ENCODE measurements around the gene TSEN54. TPM values are rescaled to one million over a fixed set of nuclear protein-coding genes. Genes with fewer than 3 reads are reported as not detected.

TSEN54 gene
- total and polyA plus RNA-seq, 2 experiments from 2014 or later: 45.9 to 62.5 TPM

- TF ChIP-seq CTCF (conservative IDR thresholded peaks at IDR 0.05; ENCODE audit: low read depth in 2 of 2) (no peak), CREB1 (CRISPR knock-in tag; IDR thresholded peaks at IDR 0.05; ENCODE audit: low read depth) (no peak), JUNB (IDR thresholded peaks at IDR 0.05; ENCODE audit: unreplicated experiment) (no peak), EZH2phosphoT487 (IDR thresholded peaks at IDR 0.05; ENCODE audit: unreplicated experiment) (no peak), NANOG (IDR thresholded peaks at IDR 0.05; ENCODE audit: borderline replicate concordance) (no peak), EZH2 (IDR thresholded peaks at IDR 0.05; ENCODE audit: low read depth, unreplicated experiment) (no peak)
These were observed 41.6 kb upstream of the TSEN54 start (continued) for GRCh38 chr17:75474736-75475135.

DNA sequence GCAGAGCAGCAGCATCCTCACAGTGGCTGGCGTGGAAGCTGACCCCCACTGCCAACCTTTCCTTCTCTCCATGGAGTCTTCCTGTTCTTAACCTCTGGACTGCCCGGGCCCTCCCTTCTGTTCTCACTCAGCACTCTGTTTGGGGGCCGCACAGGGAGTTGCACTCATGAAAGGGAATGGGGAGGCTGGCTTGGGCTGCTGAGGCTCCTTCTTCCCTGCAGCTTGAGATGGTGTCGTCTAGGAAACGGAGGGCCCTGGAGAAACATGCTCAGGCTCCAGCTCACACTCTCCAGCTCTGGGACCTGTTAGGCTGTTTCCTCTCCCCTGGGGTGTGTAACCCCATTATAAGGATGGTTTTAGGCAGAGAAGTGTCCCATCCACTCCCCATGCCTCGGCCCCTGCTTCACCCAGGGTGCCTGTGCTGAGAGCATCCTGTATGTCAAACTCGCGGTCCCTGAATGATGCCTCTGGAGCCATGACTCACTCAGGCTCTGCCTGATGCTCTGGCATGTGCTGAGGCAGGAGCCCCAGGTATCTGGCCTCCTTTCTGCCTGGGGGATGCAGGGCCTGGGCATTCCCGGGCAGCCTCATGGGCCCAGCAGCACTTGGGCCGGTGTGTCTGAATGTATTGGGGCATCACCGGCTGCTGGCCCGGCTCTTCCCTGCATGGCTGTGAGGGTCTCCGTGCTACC is 41.0 kb upstream of the TSEN54 start:
- no peak for ATAC-seq
- TF ChIP-seq STAT1 (IDR thresholded peaks at IDR 0.05; ENCODE audit: unreplicated experiment): no peak
- no peak for TF ChIP-seq NANOG (IDR thresholded peaks at IDR 0.05; ENCODE audit: borderline replicate concordance)
- TF ChIP-seq JUNB (IDR thresholded peaks at IDR 0.05; ENCODE audit: unreplicated experiment): no peak
- no peak for TF ChIP-seq CTCF (conservative IDR thresholded peaks at IDR 0.05; ENCODE audit: low read depth in 2 of 2)
- TF ChIP-seq CREB1 (CRISPR knock-in tag; IDR thresholded peaks at IDR 0.05; ENCODE audit: low read depth): no peak
- no peak for TF ChIP-seq POLR2AphosphoS5 (IDR thresholded peaks at IDR 0.05; ENCODE audit: low read depth)
- TF ChIP-seq, protein P1, sequence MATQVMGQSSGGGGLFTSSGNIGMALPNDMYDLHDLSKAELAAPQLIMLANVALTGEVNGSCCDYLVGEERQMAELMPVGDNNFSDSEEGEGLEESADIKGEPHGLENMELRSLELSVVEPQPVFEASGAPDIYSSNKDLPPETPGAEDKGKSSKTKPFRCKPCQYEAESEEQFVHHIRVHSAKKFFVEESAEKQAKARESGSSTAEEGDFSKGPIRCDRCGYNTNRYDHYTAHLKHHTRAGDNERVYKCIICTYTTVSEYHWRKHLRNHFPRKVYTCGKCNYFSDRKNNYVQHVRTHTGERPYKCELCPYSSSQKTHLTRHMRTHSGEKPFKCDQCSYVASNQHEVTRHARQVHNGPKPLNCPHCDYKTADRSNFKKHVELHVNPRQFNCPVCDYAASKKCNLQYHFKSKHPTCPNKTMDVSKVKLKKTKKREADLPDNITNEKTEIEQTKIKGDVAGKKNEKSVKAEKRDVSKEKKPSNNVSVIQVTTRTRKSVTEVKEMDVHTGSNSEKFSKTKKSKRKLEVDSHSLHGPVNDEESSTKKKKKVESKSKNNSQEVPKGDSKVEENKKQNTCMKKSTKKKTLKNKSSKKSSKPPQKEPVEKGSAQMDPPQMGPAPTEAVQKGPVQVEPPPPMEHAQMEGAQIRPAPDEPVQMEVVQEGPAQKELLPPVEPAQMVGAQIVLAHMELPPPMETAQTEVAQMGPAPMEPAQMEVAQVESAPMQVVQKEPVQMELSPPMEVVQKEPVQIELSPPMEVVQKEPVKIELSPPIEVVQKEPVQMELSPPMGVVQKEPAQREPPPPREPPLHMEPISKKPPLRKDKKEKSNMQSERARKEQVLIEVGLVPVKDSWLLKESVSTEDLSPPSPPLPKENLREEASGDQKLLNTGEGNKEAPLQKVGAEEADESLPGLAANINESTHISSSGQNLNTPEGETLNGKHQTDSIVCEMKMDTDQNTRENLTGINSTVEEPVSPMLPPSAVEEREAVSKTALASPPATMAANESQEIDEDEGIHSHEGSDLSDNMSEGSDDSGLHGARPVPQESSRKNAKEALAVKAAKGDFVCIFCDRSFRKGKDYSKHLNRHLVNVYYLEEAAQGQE (IDR thresholded peaks at IDR 0.05; ENCODE audit: unreplicated experiment): no peak
- TF ChIP-seq EZH2phosphoT487 (IDR thresholded peaks at IDR 0.05; ENCODE audit: unreplicated experiment): no peak
- no peak for TF ChIP-seq ZNF331 (CRISPR knock-in tag; IDR thresholded peaks at IDR 0.05; ENCODE audit: low read depth)

More for the DNA sequence above, 41.0 kb upstream of the TSEN54 start:
- H2AFZ ChIP-seq: no peak overlapping the region
- H3K27ac Mint-ChIP-seq: no peak overlapping the region
- H3K4me2 ChIP-seq: no peak overlapping the region
- no peaks in the 10 kb centered on the region for H3F3A ChIP-seq (replicated peaks; ENCODE audit: low read depth)
- peaks cover 7% of the 10 kb centered on the region for H3K4me1 Mint-ChIP-seq
- no peaks in the 10 kb centered on the region for H3K36me3 ChIP-seq (ENCODE audit: insufficient read depth)
- H3K9me2 ChIP-seq (ENCODE audit: insufficient read depth): no peaks in the 10 kb centered on the region
- no peak for DNase-seq (ENCODE audit: low spot score)
- no peaks in the 10 kb centered on the region; the same call in 1 of the 2 replicates for H4K20me1 ChIP-seq (replicated peaks; ENCODE audit: insufficient read depth)
- H3K36me3 Mint-ChIP-seq (ENCODE audit: low read depth): peaks cover 11% of the 10 kb centered on the region; the same call in 2 of the 3 replicates
- no peaks in the 10 kb centered on the region for H3K79me2 ChIP-seq (replicated peaks; ENCODE audit: insufficient read depth)
- no peak overlapping the region for H3K27ac ChIP-seq (ENCODE audit: low read depth)
- no peak overlapping the region for H3K4me3 ChIP-seq
- H3K4me1 ChIP-seq (ENCODE audit: insufficient read depth): peaks cover 5% of the 10 kb centered on the region; the same call in 1 of the 2 replicates
- H3K27me3 ChIP-seq (ENCODE audit: insufficient read depth): no peaks in the 10 kb centered on the region
- no peaks in the 10 kb centered on the region for H3K9me3 Mint-ChIP-seq
- no peak overlapping the region for H3K4me3 Mint-ChIP-seq
- peaks cover 13% of the 10 kb centered on the region for H3K27me3 Mint-ChIP-seq (ENCODE audit: insufficient read depth, low read depth, poor library complexity)

All from GM23338 (cell line).